Endometrial microvascular endothelial cells (primary cell): ENCODE results near the gene LDLRAD3. TPM values are rescaled to one million over a fixed set of nuclear protein-coding genes. Genes with fewer than 3 reads are reported as not detected.

ENCODE experiments used
- in situ Hi-C: cut with HindIII; loops from 2 replicates; pipeline ENCODE4 v1.10.0; 2017; ENCODE audit warnings: low sequenced_read_pairs, low pct_unique_long_range_greater_than_20kb; ENCODE audit errors: inconsistent ontology term
- total RNA-seq: library from RNA; depleted of rRNA; stranded (reverse); fragments of >200 nt; gene quantifications from one replicate; pipeline ENCODE4 v1.2.3, GENCODE V29; 2015; ENCODE audit errors: inconsistent ontology term

The LDLRAD3 gene
- total RNA-seq, 1 donor from 2014 or later, result 17.2 TPM

GRCh38 chr11:35980686-35981390 is 37.0 kb downstream of the LDLRAD3 start:
- in situ Hi-C loops, result no loop called here

DNA sequence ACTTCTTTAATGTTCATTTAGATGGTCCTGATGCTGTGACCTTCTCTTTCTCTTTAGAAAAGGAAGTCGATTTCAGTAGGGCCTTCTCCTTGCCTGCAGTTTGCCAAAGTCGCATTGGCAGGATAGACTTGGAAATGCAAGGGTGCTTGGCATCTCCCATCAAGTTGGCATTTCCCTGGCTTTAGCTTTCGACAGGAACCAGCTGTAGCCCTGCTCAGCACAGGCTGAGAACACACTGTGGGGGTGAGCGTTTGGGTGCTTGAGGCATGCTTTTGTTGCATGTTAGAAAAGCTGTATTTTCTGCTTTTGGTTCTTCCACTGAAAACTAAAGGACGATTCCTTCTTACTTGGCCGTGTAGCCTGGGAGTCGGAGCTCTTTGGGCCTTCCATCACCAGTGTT is 37.7 kb downstream of the LDLRAD3 start:
- in situ Hi-C loops, result no loop called here

DNA sequence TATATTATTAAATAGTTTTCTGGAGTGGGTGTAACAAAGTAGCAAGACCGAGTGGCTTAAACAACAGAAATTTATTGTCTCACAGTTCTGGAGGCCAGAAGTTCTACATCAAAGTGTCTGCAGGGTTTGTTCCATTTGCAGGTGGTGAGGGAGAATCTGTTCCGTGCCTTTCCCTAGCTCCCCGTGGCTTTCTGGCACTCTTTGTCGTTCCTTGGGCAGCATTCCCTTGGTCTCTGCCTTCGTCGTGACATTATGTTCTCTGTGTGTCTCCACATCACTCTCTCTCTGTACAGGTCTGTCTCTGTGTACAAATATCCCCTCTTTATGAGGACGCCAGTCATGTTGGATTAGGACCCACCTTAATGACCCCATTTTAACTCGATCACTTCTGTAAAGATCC is 38.2 kb downstream of the LDLRAD3 start:
- in situ Hi-C loops, result no loop called here

GRCh38 chr11:35983981-35984380 is 40.1 kb downstream of the LDLRAD3 start:
- in situ Hi-C loops, result no loop called here

- in situ Hi-C loops, result no loop called here
These were observed 43.1 kb downstream of the LDLRAD3 start for GRCh38 chr11:35986947-35987346.

GRCh38 chr11:35990170-35990569 is 46.3 kb downstream of the LDLRAD3 start:
- in situ Hi-C loops, result no loop called here

DNA sequence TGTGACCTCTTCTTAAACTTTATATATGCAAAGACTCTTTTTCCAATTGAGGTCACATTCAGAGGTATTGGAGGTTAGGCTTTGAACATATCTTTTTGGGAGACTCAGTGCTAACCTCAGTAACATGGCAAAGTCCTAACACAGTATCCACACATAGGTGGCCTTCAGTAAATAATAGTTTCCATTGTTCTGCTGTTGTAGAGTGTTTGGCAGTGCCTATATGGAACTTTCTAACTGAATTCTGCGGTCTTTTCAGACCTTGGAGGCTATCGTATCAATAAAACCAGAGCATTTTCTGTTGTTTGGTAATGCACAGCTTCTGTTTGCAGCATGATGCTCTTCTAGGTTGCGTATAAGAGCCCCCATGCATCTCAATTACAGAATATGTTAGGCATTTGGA is 47.0 kb downstream of the LDLRAD3 start:
- in situ Hi-C loops, result no loop called here

DNA sequence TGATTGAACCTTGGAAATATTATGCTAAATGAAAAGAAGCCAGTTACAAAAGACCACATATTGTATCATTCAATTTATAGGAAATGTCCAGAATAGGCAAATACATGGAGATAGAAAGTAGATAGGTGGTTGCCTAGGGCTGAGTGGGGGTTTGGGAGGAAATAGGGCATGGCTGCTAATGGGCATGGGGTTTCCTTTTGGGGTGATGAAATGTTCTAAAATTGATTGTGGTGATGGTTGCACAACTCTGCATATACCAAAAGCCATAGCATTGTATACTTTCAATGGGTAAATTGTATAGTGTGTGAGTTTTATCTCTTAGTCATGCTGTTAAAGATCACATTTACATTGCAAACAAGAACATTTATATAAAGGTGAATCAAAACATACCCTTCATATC is 48.7 kb downstream of the LDLRAD3 start:
- in situ Hi-C loops, result no loop called here

- in situ Hi-C loops, result no loop called here
These were observed 50.6 kb downstream of the LDLRAD3 start for GRCh38 chr11:35994421-35994820.

GRCh38 chr11:35995681-35996271 is 51.9 kb downstream of the LDLRAD3 start:
- in situ Hi-C loops, result no loop called here

GRCh38 chr11:35997902-35998520 is 54.1 kb downstream of the LDLRAD3 start:
- in situ Hi-C loops, result no loop called here

- in situ Hi-C loops, result no loop called here
These were observed 54.8 kb downstream of the LDLRAD3 start for GRCh38 chr11:35998634-35999033.

- in situ Hi-C loops, result no loop called here
These were observed 56.8 kb downstream of the LDLRAD3 start for GRCh38 chr11:36000616-36001190.

DNA sequence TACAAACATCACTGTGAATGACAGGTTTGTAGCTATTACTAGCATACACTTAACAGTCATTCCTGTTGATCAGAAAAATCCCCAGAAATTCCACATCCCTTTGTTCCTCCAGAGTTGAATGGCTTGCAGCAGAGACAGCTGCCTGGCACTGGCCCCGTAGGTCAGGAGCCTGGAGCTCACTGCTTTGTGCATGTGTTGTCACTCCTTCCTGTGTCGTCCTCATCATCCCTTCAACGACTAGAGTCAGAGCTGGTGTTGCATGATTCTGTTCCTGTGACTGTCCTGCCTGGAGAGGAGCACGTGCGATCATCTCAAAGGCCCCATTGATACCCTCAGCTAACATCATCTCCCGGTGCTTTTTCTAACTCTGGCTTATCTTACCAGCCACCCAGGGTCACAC is 58.3 kb downstream of the LDLRAD3 start:
- in situ Hi-C loops, result no loop called here

DNA sequence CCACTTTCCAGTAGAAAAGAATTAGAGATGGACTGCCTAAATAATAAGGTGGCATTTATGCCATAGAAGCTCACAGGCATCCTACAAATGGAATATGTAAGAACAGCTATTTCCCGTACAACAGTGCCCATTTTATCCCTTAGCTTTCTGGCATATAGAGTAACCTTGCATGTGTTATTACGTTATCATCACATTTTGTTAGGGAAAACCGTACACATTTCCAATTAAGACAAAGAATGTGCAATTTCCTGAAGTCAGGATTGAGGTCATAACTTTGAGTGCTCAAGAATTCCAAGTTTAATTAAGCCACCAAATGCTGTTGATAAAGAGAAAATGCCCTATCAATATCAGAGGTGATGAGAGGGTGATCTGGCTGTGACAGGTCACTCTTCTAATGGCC is 58.9 kb downstream of the LDLRAD3 start:
- in situ Hi-C loops, result no loop called here

DNA sequence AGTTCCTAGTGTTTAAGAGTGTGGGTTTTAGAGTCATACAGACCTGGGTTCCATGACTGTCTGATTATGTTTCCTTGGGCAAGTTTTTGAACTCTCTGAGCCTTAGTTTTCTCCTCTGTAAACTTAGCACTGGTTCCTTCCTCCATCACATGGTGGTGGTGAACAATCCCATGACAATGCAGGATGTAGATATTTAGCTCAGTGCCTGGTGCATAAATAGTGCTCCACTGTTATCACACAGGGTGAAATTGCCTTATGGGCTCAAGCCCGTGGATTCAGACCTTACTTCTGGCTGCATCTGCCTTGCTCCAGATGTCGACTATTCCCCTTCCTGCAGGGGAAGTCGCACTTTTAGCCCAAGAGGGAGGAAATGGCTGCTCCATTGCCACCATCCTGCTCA is 62.7 kb downstream of the LDLRAD3 start:
- in situ Hi-C loops, result no loop called here

DNA sequence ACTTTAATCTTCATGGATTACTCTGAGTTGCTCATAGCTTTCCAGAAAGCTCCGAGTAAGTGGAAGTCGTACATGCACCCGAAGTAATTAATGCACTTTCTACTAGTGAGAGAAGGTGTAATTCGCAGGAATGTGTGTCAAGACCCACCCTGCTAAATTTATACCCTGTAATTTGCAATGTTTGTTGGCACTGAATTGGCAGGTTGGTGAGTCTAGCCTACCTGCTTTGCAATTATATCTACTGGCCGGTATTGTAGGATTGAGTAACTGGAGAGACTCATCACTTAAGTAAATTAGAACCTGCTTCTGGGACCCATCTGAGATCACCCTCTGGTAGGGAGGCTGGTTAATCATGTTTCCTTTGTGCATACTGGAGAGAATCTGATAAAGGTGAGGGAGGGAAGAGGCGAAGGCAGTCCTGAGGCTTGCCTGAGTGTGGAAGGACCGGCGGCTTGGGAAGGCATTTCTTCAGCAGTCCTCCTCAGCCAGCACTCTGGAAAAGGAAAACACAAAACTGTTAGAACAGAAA is 63.3 kb downstream of the LDLRAD3 start:
- in situ Hi-C loops, result no loop called here

DNA sequence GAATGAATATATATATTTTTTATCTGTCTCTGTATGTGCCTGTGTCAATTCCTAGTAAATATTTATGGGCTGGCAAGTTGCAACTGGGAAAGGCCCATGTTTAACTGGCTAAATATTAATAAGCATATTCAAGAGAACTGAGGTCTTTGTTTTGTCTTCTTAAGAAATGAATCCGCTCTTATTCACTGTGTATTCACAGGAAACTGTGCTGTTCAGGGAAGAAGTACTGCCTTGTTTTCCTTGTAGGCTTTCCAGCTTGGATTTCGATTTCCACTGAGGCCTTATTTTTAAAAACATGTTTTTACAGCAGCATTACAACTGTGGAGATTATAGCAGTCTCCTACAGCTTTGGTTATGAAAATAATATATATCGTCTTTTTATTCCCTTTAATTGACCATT is 64.7 kb downstream of the LDLRAD3 start:
- in situ Hi-C loops, result no loop called here

- in situ Hi-C loops, result no loop called here
These were observed 65.6 kb downstream of the LDLRAD3 start for GRCh38 chr11:36009473-36009872.
